HG03135 (cell line): Measurements from ENCODE around the gene CDK10.
A peak's percentile ranks its signal among the peaks of the same experiment; 100 is the strongest.
"Not testable (repeated sequence)": the region's sequence is repeated elsewhere in the genome, so short reads cannot be mapped to it uniquely, and the experiment has no call there.

Experiments
- ATAC-seq: cut with Tn5 transposase; IDR thresholded peaks from one replicate; pipeline ENCODE4 v1.9.1; 2021; ENCODE audit warnings: mild to moderate bottlenecking, moderate library complexity; ENCODE audit not compliant: unreplicated experiment

CDK10 gene, protein sequence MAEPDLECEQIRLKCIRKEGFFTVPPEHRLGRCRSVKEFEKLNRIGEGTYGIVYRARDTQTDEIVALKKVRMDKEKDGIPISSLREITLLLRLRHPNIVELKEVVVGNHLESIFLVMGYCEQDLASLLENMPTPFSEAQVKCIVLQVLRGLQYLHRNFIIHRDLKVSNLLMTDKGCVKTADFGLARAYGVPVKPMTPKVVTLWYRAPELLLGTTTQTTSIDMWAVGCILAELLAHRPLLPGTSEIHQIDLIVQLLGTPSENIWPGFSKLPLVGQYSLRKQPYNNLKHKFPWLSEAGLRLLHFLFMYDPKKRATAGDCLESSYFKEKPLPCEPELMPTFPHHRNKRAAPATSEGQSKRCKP

GRCh38 chr16:89686520-89687091, at the start of gene CDK10:
Gene CDK10 (plus strand): TSS chr16:89686689. CDS start chr16:89686711, 22 bp downstream.
- peak; percentile 73 for ATAC-seq

- ATAC-seq = no peak
Observed at GRCh38 chr16:89637379-89637778, 49.1 kb upstream of the CDK10 start.

GRCh38 chr16:89638455-89638854, 48.0 kb upstream of the CDK10 start:
- no peak for ATAC-seq

- no peak for ATAC-seq
Observed at GRCh38 chr16:89639385-89639784, 47.1 kb upstream of the CDK10 start.

DNA sequence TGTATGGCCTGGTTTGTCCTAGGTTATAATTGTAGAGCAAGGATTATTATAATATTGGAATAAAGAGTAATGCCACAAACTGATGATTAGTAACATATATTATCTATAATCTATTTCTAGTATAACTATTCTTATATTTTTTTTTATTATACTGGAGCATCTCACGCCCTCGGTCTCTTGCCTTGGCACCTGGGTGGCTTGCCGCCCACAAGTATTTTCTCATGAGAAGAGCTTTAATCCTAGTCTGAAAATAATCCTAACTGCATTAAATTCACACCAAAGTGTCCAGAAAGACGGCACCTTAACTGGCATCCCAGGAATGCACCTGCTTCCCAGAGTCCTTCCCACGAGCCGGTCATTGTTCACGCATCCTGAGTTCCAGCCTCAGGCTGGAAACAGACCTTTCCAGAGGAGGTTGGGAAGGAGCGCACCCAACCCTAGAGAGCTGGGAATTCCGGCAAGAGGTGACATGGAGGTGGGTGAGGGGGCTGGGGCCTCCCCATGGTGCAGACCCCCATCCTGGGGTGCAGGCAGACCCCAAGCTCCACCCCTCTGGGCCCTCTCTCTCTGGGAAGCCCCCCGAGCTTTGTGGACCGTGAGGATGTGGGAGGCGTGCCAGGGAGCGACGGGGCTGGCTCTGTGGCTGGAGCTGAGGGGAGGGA, 44.9 kb upstream of the CDK10 start:
- ATAC-seq = no peak

- no peak for ATAC-seq
Observed at GRCh38 chr16:89642574-89642973, 43.9 kb upstream of the CDK10 start.

- no peak for ATAC-seq
Observed at GRCh38 chr16:89643769-89644300, 42.7 kb upstream of the CDK10 start.

DNA sequence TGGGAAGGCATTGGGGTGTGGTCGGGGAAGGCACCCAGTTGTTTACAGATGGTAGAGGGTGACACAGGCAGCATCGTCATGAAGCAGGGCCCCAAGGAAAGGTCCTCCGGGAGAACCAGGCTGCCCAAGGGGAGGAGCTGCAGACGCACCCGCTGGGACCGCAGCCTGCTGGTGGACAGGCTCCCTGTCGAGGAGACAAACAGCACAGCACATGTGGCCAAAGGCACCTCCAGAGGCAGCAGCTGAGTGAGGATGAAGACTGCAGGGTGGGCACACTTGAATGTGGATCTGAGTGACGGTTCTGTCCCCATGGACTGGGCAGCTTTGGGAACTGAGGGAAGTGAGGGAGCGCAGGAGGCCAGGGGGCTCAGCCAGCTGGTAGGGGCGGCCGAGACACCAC, 41.4 kb upstream of the CDK10 start:
- ATAC-seq = no peak

- no peak for ATAC-seq
Observed at GRCh38 chr16:89646270-89646669, 40.2 kb upstream of the CDK10 start.

DNA sequence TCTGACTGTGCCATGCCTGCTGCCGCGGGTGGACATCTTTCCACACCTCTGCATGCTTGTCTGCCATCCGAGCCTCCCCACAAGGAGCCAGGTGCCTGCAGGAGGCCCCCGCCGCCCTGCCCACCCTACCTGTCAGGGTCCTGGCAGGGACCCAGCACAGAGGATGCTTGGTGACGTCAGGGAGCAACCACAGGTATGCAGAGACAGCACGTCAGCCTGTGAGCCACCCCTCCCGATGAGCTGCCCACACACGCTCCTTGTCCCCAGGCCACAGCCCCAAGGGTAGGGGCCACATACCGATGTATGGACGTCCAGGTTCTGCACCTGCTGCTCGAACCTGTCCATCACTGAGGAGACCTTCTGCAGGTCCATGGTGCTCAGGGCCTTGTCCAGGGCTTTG, 39.6 kb upstream of the CDK10 start:
- no peak for ATAC-seq

GRCh38 chr16:89651584-89651983, 34.9 kb upstream of the CDK10 start:
- no peak for ATAC-seq

GRCh38 chr16:89653656-89654295, 32.7 kb upstream of the CDK10 start:
- no peak for ATAC-seq

DNA sequence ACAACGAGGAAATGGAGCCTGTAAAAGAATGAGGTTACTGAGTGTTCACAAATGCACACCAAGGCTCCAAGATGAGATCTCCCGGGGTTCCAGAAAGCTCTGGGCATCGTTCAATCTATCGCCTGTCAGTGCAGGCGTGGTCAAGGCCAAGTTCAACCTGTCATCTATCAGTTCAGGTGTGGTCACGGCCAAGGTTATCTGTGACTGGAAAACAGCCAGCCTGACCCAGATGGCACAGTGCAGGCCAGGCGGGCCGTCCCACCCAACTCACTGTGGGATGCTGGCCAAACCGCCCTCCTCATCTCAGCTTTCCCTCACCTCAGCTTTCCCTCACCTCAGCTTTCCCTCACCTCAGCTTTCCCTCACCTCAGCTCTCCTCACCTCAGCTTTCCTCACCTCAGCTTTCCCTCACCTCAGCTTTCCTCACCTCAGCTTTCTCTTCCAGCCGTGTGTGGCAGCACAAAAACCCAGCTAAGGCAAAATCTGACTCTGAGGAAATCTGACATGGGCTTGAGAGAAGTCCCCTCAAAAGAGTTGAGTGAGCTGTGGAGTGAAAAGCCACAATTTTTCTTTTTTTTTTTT, 31.3 kb upstream of the CDK10 start:
- ATAC-seq = no peak

GRCh38 chr16:89656435-89657121, 29.9 kb upstream of the CDK10 start:
- no peak for ATAC-seq

GRCh38 chr16:89657442-89658220, 28.9 kb upstream of the CDK10 start, which contains the start of the genes CHMP1A and SPATA33:
Gene CHMP1A (minus strand): TSS chr16:89657708. CDS start chr16:89657588, 120 bp downstream.
Gene SPATA33 (plus strand): TSS chr16:89657836. CDS start chr16:89657912, 76 bp downstream.
- ATAC-seq = peak; percentile 84

DNA sequence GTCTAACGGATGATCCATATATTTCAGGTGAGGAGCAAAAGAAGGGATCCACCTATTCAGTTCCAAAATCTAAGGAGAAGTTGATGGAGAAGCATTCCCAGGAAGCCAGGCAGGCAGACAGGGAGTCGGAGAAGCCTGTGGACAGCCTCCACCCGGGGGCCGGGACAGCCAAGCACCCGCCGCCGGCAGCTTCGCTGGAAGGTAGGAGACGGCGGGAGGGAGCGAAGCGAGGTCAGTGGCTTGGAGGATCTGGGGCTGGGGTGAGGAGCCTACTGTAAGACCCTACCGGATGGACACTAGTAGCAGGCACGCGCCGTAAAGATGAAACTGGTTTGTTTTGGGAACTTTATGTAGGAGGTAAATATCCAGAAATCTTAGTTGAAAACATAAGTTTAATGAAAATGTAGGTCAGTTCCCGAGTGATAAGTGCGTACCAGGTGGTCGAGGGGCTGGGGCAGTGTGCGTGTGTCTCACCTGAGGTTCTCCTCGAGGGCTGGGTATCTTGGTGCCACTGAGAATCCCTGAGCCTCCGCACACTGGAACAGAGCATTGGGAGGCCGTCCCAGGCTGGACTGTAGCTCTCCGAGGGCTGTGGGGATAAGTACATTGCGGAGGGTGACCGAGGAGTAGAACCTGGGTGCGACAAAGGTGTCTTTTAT, 28.1 kb upstream of the CDK10 start:
- peak; percentile 14 for ATAC-seq

- no peak for ATAC-seq
Observed at GRCh38 chr16:89660146-89660545, 26.3 kb upstream of the CDK10 start.

DNA sequence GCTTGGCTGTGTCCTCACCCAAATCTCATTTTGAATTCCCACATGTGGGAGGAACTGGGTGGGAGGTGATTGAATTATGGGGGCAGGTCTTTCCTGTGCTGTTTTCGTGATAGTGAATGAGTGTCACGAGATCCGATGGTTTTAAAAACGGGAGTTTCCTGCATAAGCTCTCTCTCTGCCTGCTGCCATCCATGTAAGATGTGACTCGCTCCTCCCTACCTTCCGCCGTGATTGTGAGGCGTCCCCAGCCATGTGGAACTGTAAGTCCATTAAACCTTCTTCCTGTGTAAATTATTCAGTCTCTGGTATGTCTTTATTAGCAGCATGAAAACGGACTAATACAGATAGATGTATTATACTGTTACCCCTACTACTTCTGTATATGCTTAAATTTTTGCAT, 25.3 kb upstream of the CDK10 start:
- ATAC-seq = no peak

DNA sequence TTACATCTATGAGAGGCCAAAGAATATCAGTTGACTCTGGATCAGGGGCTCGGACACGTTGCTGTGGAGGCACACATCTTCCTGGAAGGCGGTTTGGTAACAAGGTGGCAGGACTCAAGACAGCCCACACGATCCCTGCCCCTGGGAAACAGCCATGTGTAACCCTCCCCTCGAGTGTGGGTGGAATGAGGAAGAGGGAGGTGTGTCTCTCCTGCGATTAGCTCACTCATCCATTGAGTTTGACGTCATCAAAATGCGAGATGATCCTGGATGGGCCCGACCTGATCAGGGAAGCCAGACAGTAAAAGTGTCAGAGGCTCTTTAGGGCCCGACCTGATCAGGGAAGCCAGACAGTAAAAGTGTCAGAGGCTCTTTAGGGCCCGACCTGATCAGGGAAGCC, 22.3 kb upstream of the CDK10 start:
- ATAC-seq = not testable (repeated sequence)
